H1 (cell line): ENCODE measurements around the gene CRKL. TPM values are rescaled to one million over a fixed set of nuclear protein-coding genes. Genes with fewer than 3 reads are reported as not detected.

Source experiments
- CTCF ChIA-PET: fragments of 300-600 bp; sonication (Branson Sonifier 250); formaldehyde crosslinking; loops from one replicate; lab custom pipeline; 2021; ENCODE audit not compliant: partially characterized antibody; lab: Charles Lee
- POLR2A ChIA-PET: fragments of 300-600 bp; sonication (Branson Sonifier 250); formaldehyde crosslinking; loops from one replicate; lab custom pipeline; 2021; ENCODE audit warnings: inconsistent platforms; ENCODE audit not compliant: partially characterized antibody; lab: Charles Lee
- DNase-seq, 2 experiments: peaks; one replicate each; pipeline versions ENCODE4 v3.0.0 to v3.0.0-alpha.2; 2010 to 2022; ENCODE audit warnings: low spot score in 2 of 2, low read depth in 1 of 2, mixed read lengths in 1 of 2
- FAIRE-seq: peaks from 2 replicates; lab custom pipeline; 2011; peaks lifted over from hg19 to GRCh38; lab: Jason Lieb, UNC
- H2AFZ ChIP-seq: 2 replicates; pipeline ENCODE4 v1.8.1; 2012; ENCODE audit warnings: low read length, inconsistent platforms
- H2AK5ac ChIP-seq: 2 replicates; pipeline ENCODE4 v1.6.1; 2013; ENCODE audit warnings: low read depth, low read length
- H2BK120ac ChIP-seq: replicated peaks from 2 replicates; pipeline ENCODE3; 2013; ENCODE audit warnings: low read depth, low read length, inconsistent platforms
- H2BK12ac ChIP-seq: 2 replicates; pipeline ENCODE4 v1.6.1; 2013; ENCODE audit warnings: low read depth, low read length
- H2BK15ac ChIP-seq: 2 replicates; pipeline ENCODE4 v1.6.1; 2013; ENCODE audit warnings: low read length
- H2BK20ac ChIP-seq: 2 replicates; pipeline ENCODE4 v1.6.1; 2013; ENCODE audit warnings: low read length
- H2BK5ac ChIP-seq: 2 replicates; pipeline ENCODE4 v1.6.1; 2013; ENCODE audit warnings: low read depth, low read length
- H3K14ac ChIP-seq: 2 replicates; pipeline ENCODE4 v1.6.1; 2013; ENCODE audit warnings: inconsistent platforms; ENCODE audit not compliant: insufficient read length
- H3K18ac ChIP-seq: 2 replicates; pipeline ENCODE4 v1.6.1; 2013; ENCODE audit warnings: low read length; ENCODE audit errors: extremely low read depth
- H3K23ac ChIP-seq: 2 replicates; pipeline ENCODE4 v1.6.1; 2013; ENCODE audit warnings: inconsistent platforms; ENCODE audit not compliant: insufficient read length
- H3K23me2 ChIP-seq: 2 replicates; pipeline ENCODE4 v1.6.1; 2013; ENCODE audit warnings: low read depth, low read length
- H3K27ac ChIP-seq: 2 replicates; pipeline ENCODE4 v1.6.1; 2011; ENCODE audit warnings: low read depth, low read length, inconsistent platforms
- H3K27me3 ChIP-seq, 4 experiments: replicated peaks in 1 of 4; 1 replicate in 1 of 4; 2 replicates in 3 of 4; pipeline versions ENCODE4 v1.6.1 to v1.8.1; 2011 to 2013; ENCODE audit warnings: low read length in 3 of 4, mild to moderate bottlenecking in 3 of 4, inconsistent platforms in 2 of 4, mixed read lengths in 2 of 4, moderate library complexity in 1 of 4; ENCODE audit not compliant: control insufficient read depth in 3 of 4, insufficient read depth in 3 of 4; ENCODE audit errors: extremely low read depth in 1 of 4
- H3K36me3 ChIP-seq, 4 experiments: 2 replicates each; pipeline versions ENCODE4 v1.6.1 to v1.8.1; 2011 to 2013; ENCODE audit warnings: mild to moderate bottlenecking in 4 of 4, low read length in 3 of 4, moderate library complexity in 2 of 4, control low read depth in 1 of 4, inconsistent platforms in 1 of 4; ENCODE audit not compliant: insufficient read depth in 4 of 4, control insufficient read depth in 2 of 4
- H3K4ac ChIP-seq: replicated peaks from 2 replicates; pipeline ENCODE3; 2013; ENCODE audit warnings: low read length, low read depth, mixed read lengths, inconsistent platforms; ENCODE audit not compliant: insufficient read length
- H3K4me1 ChIP-seq, 4 experiments: replicated peaks in 1 of 4; 1 replicate in 1 of 4; 2 replicates in 3 of 4; pipeline versions ENCODE4 v1.6.1 to v1.8.1; 2011 to 2013; ENCODE audit warnings: low read length in 3 of 4, inconsistent platforms in 2 of 4, mixed read lengths in 1 of 4; ENCODE audit not compliant: insufficient read depth in 4 of 4, control insufficient read depth in 3 of 4
- H3K4me2 ChIP-seq, 2 experiments: 2 replicates each; pipeline versions ENCODE4 v1.6.1 to v1.8.1; 2011 to 2013; ENCODE audit warnings: low read depth in 2 of 2, low read length in 2 of 2, control low read depth in 1 of 2, inconsistent platforms in 1 of 2, mild to moderate bottlenecking in 1 of 2; ENCODE audit not compliant: insufficient read depth in 1 of 2
- H3K4me3 ChIP-seq, 4 experiments: fragments of 200-600, 300-600 bp in 1 of 4; sonication (generic), shearing (Covaris generic), sonication (Bioruptor Twin) in 1 of 4; 2 replicates each; pipeline versions ENCODE4 v1.5.1 to v1.8.1; 2011 to 2016; ENCODE audit warnings: low read length in 4 of 4, low read depth in 3 of 4, control low read depth in 2 of 4, inconsistent platforms in 2 of 4, mild to moderate bottlenecking in 2 of 4, mixed read lengths in 1 of 4, moderate library complexity in 1 of 4; ENCODE audit not compliant: insufficient read depth in 2 of 4; ENCODE audit errors: extremely low read depth in 1 of 4
- H3K56ac ChIP-seq: replicated peaks from 2 replicates; pipeline ENCODE3; 2013; ENCODE audit warnings: low read depth, mild to moderate bottlenecking, mixed read lengths, low read length, inconsistent platforms; ENCODE audit not compliant: insufficient read length
- H3K79me1 ChIP-seq: 2 replicates; pipeline ENCODE4 v1.6.1; 2013; ENCODE audit warnings: low read depth, low read length, control low read depth
- H3K79me2 ChIP-seq, 2 experiments: 2 replicates each; pipeline versions ENCODE4 v1.6.1 to v1.8.1; 2012 to 2013; ENCODE audit warnings: low read length in 2 of 2, mild to moderate bottlenecking in 2 of 2, inconsistent platforms in 1 of 2; ENCODE audit not compliant: insufficient read depth in 2 of 2, control insufficient read depth in 1 of 2
- H3K9ac ChIP-seq, 4 experiments: replicated peaks in 1 of 4; 1 replicate in 1 of 4; 2 replicates in 3 of 4; pipeline versions ENCODE4 v1.6.1 to v1.8.1; 2011 to 2013; ENCODE audit warnings: low read depth in 3 of 4, low read length in 3 of 4, control low read depth in 2 of 4, mild to moderate bottlenecking in 2 of 4, moderate library complexity in 2 of 4, inconsistent platforms in 1 of 4; ENCODE audit errors: extremely low read depth in 1 of 4
- H3K9me3 ChIP-seq, 2 experiments: 2 replicates each; pipeline versions ENCODE4 v1.6.1 to v1.8.1; 2012 to 2013; ENCODE audit warnings: mild to moderate bottlenecking in 2 of 2, moderate library complexity in 2 of 2, control low read depth in 1 of 2, inconsistent platforms in 1 of 2, low read depth in 1 of 2, low read length in 1 of 2, mixed read lengths in 1 of 2; ENCODE audit not compliant: insufficient read depth in 2 of 2
- H4K20me1 ChIP-seq, 2 experiments: replicated peaks in 1 of 2; 2 replicates each; pipeline versions ENCODE3 to v1.8.1; 2011 to 2013; ENCODE audit warnings: inconsistent platforms in 2 of 2, low read length in 2 of 2, mild to moderate bottlenecking in 1 of 2; ENCODE audit not compliant: insufficient read depth in 2 of 2, control insufficient read depth in 1 of 2
- H4K5ac ChIP-seq: 2 replicates; pipeline ENCODE4 v1.6.1; 2013; ENCODE audit warnings: low read length, low read depth, mixed read lengths, inconsistent platforms; ENCODE audit not compliant: insufficient read length
- H4K8ac ChIP-seq: 2 replicates; pipeline ENCODE4 v1.8.0; 2013; ENCODE audit warnings: mild to moderate bottlenecking, moderate library complexity, low read length, inconsistent platforms; ENCODE audit not compliant: insufficient read depth; ENCODE audit errors: extremely low read depth
- H4K91ac ChIP-seq: replicated peaks from 2 replicates; pipeline ENCODE3; 2013; ENCODE audit warnings: low read length, mixed read lengths, inconsistent platforms; ENCODE audit not compliant: insufficient read length
- WGBS, 2 experiments: shearing (Covaris generic) in 1 of 2; methylation state at CpG; one replicate each; pipeline versions ENCODE4 v1.1.6 to v1.1.7; 2013 to 2015; ENCODE audit warnings: low lambda C conversion rate in 2 of 2, mixed read lengths in 2 of 2, inconsistent platforms in 1 of 2, low coverage in 1 of 2, missing lambda C conversion rate in 1 of 2; ENCODE audit not compliant: insufficient replicate concordance in 2 of 2, insufficient coverage in 1 of 2, insufficient read length in 1 of 2; ENCODE audit errors: extremely low coverage in 1 of 2, missing lambda C conversion rate in 1 of 2; 5-methylcytosine and 5-hydroxymethylcytosine counted together
- polyA plus RNA-seq, 7 experiments: library from polyadenylated mRNA; depleted of rRNA in 3 of 7; stranded (reverse) in 5 of 7; unstranded in 2 of 7; fragments of >200 nt in 5 of 7; fragments of 200-250 nt in 2 of 7; gene quantifications; 1 replicate in 5 of 7; 2 replicates in 1 of 7; 4 replicates in 1 of 7; pipeline versions ENCODE4 v1.2.1 to v1.2.3, GENCODE V29; 2011 to 2013; ENCODE audit warnings: missing spikeins in 2 of 7, mixed read lengths in 2 of 7
- total RNA-seq: library from RNA; stranded (reverse); fragmentation: NEBNext Ultra II Directional; extraction: Animal tissue kit (Norgen Biotek cat#: 25700); gene quantifications from 2 replicates; pipeline ENCODE4 v1.2.1, GENCODE V29; 2021

CRKL gene
- total and polyA plus RNA-seq, 2 of the 8 experiments (the other 6 are each of a cell fraction or from before 2014, with no cell fraction given): 34.5 to 94.5 TPM

GRCh38 chr22:20944042-20944441 lies 26.8 kb downstream of the CRKL start:
- Histone ChIP-seq H2BK12ac (no peak overlapping the region), H2BK20ac (no peak overlapping the region), H2AK5ac (no peak overlapping the region), H3K4ac (no peak overlapping the region), H3K23ac (no peak overlapping the region), H2BK15ac (no peak overlapping the region), H4K91ac (no peak overlapping the region), H3K23me2 (no peaks in the 10 kb centered on the region), H4K20me1 (peaks cover 33 to 46% of the 10 kb centered on the region in 2 experiments), H3K56ac (no peak overlapping the region), H2BK120ac (no peak overlapping the region), H3K79me2 (peaks cover 38 to 97% of the 10 kb centered on the region in 2 experiments), H2AFZ (no peak overlapping the region), H3K4me3 (no peak overlapping the region), H3K14ac (no peak overlapping the region), H3K27me3 (no peaks in the 10 kb centered on the region), H3K4me1 (no peaks in the 10 kb centered on the region; a peak in 1 of 7 replicates), H3K9me3 (no peaks in the 10 kb centered on the region), H3K18ac (no peak overlapping the region), H4K8ac (no peak overlapping the region), H3K36me3 (peaks cover 0 to 4% (median 0%) of the 10 kb centered on the region in 4 experiments; a peak in 2 of 8 replicates), H4K5ac (no peak overlapping the region), H3K4me2 (no peak overlapping the region), H3K79me1 (peaks cover 11% of the 10 kb centered on the region), H3K27ac (no peak overlapping the region), H2BK5ac (no peak overlapping the region), H3K9ac (no peak overlapping the region)
- CTCF ChIA-PET: interaction anchor here (0.7 to 1.7 kb wide), 2 partner anchors 11 to 139 kb away, joined by 3 to 6 read pairs; no protein-coding TSS in a partner anchor
- POLR2A ChIA-PET: no interaction called here
- 92% methylated on average over 1 of the region's 1 CpG; no CpG with 5 or more reads in 1 of the 2 experiments for WGBS, 2 experiments
- DNase-seq: no peak
- no peak for FAIRE-seq
